Measurements from ENCODE around the gene SP5. TPM values are rescaled to one million over a fixed set of nuclear protein-coding genes. Genes with fewer than 3 reads are reported as not detected.

SP5 gene
- total RNA-seq, 4 donors from 2014 or later: 0.29 to 0.44 (median 0.39) TPM; not detected in 1

DNA sequence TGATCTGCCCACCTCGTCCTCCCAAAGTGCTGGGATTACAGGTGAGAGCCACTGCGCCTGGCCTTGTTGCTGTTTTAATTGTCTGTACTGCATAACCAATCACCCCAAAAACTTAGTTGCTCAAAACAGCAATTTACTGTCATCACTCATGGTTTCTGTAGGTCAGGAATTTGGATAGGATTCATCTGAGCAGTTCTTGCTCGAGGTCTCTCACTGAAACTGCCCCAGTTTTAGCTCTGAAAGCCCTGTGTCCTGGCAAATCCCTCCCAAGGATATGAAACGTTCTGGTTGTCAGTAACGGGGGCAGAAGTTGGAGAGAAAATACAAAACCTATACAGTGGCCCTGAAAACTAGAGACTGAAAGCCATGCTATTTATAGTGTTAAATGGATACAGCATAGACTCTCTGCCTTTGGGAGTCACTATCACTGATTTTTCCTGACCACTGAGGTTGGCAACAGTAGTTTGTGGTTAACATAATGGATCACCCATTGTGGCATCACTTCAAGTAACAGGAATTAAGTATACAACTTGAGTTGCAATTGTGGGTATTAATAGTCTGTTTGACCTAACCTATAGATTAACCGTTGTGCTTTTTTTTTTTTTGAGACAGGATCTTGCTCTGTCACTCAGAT is 27.9 kb downstream of the SP5 start:
- DNase-seq (no peak), ATAC-seq (no peak)
- Histone ChIP-seq H3K9me3 (no peaks in the 10 kb centered on the region), H3K27me3 (peaks cover 0 to 2% (median 0%) of the 10 kb centered on the region in 3 donors), H3K4me1 (no peaks in the 10 kb centered on the region), H3K36me3 (no peaks in the 10 kb centered on the region), H3K4me3 (no peak overlapping the region), H3K27ac (no peak overlapping the region)
- in situ Hi-C loops (cut with MboI; ENCODE audit: low sequenced_read_pairs in 4 of 4): no loop called here
- intact Hi-C loops (cut with DNase I; ENCODE audit: low total_unique reads): no loop called here
- no peak for TF ChIP-seq POLR2A (IDR thresholded peaks at IDR 0.05)
- TF ChIP-seq, protein P1, sequence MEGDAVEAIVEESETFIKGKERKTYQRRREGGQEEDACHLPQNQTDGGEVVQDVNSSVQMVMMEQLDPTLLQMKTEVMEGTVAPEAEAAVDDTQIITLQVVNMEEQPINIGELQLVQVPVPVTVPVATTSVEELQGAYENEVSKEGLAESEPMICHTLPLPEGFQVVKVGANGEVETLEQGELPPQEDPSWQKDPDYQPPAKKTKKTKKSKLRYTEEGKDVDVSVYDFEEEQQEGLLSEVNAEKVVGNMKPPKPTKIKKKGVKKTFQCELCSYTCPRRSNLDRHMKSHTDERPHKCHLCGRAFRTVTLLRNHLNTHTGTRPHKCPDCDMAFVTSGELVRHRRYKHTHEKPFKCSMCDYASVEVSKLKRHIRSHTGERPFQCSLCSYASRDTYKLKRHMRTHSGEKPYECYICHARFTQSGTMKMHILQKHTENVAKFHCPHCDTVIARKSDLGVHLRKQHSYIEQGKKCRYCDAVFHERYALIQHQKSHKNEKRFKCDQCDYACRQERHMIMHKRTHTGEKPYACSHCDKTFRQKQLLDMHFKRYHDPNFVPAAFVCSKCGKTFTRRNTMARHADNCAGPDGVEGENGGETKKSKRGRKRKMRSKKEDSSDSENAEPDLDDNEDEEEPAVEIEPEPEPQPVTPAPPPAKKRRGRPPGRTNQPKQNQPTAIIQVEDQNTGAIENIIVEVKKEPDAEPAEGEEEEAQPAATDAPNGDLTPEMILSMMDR (IDR thresholded peaks at IDR 0.05 in 4 of 5, conservative IDR thresholded peaks at IDR 0.05 in 1 of 5): no peak

- intact Hi-C loops (cut with DNase I; ENCODE audit: low total_unique reads) (no loop called here), in situ Hi-C loops (cut with MboI; ENCODE audit: low sequenced_read_pairs in 4 of 4) (no loop called here)
- DNase-seq: no peak
- Histone ChIP-seq H3K27me3 (no peaks in the 10 kb centered on the region), H3K36me3 (no peaks in the 10 kb centered on the region), H3K27ac (no peak overlapping the region), H3K4me3 (no peak overlapping the region), H3K4me1 (no peaks in the 10 kb centered on the region), H3K9me3 (no peaks in the 10 kb centered on the region)
- no peak for ATAC-seq
- no peak for TF ChIP-seq POLR2A (IDR thresholded peaks at IDR 0.05)
- TF ChIP-seq, protein P1 (IDR thresholded peaks at IDR 0.05 in 4 of 5, conservative IDR thresholded peaks at IDR 0.05 in 1 of 5): no peak
Observed at GRCh38 chr2:170743530-170744239, 28.5 kb downstream of the SP5 start.

DNA sequence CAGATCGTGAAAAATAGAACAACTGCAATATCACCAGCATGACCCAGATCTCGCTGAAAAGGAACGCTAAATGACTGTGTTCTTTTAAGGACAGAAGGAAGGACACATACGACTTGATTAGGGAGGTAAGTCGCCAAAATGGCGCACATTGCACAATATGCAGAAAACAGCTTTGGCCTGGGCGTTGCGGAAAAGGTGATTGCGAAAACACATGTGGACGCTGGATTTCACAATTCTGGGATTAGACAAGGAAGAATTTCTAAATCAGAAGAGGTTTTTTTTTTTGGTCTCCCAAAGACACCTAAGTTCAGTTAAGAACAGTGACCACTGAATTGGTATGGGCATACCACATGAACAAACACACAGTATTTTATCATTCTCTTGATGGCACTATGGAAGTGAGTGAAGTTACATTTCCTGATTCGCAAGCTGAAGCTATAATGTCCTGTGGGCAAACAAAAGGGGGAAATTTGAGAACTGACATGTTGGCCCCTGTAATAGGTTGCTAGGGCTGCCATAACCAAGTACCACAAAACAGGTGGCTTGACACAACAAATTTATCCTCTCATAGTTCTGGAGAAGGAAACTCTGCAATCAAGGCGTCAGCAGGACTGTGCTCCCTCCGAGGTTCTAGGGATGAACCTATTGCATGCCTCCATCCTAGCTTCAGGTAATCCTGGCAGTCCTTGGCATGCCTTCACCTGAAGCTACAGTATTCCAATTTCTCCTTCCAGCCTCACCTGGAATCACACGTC is 29.3 kb downstream of the SP5 start:
- in situ Hi-C loops (cut with MboI; ENCODE audit: low sequenced_read_pairs in 4 of 4): no loop called here
- no peak overlapping the region for H3K27ac ChIP-seq
- DNase-seq (peak in 1 of 2 donors; percentile 12), ATAC-seq (no peak)
- no peak overlapping the region for H3K4me3 ChIP-seq
- H3K27me3 ChIP-seq: no peaks in the 10 kb centered on the region
- no peaks in the 10 kb centered on the region for H3K9me3 ChIP-seq
- H3K4me1 ChIP-seq: no peaks in the 10 kb centered on the region
- intact Hi-C loops (cut with DNase I; ENCODE audit: low total_unique reads): no loop called here
- TF ChIP-seq, protein P1 (IDR thresholded peaks at IDR 0.05 in 4 of 5, conservative IDR thresholded peaks at IDR 0.05 in 1 of 5): no peak
- no peak for TF ChIP-seq POLR2A (IDR thresholded peaks at IDR 0.05)
- H3K36me3 ChIP-seq: no peaks in the 10 kb centered on the region

- DNase-seq: no peak
- no peaks in the 10 kb centered on the region for H3K27me3 ChIP-seq
- in situ Hi-C loops (cut with MboI; ENCODE audit: low sequenced_read_pairs in 4 of 4): no loop called here
- no peaks in the 10 kb centered on the region for H3K36me3 ChIP-seq
- ATAC-seq: no peak
- H3K4me1 ChIP-seq: no peaks in the 10 kb centered on the region
- H3K4me3 ChIP-seq: no peak overlapping the region
- no peaks in the 10 kb centered on the region for H3K9me3 ChIP-seq
- H3K27ac ChIP-seq: no peak overlapping the region
- TF ChIP-seq, protein P1 (IDR thresholded peaks at IDR 0.05 in 4 of 5, conservative IDR thresholded peaks at IDR 0.05 in 1 of 5): no peak
- TF ChIP-seq POLR2A (IDR thresholded peaks at IDR 0.05): no peak
- intact Hi-C loops (cut with DNase I; ENCODE audit: low total_unique reads): no loop called here
Observed at GRCh38 chr2:170745305-170745704, 30.2 kb downstream of the SP5 start.

Data from gastrocnemius medialis (tissue), 4 donors.